ENCODE data around the gene ATG2B.

The ATG2B gene

GRCh38 chr14:96232506-96232905 is 130.6 kb downstream of the ATG2B start:
- CTCF ChIA-PET: interaction anchor here (3.0 kb wide), 1 partner anchor 132 kb away, joined by 8 read pairs; no protein-coding TSS in a partner anchor
- POLR2A ChIA-PET: no interaction called here
- no peak overlapping the region for H3K4me3 ChIP-seq (ENCODE audit: low read depth, low read length)
- DNase-seq (ENCODE audit: low read depth, low spot score): no peak
- TF ChIP-seq CTCF (IDR thresholded peaks at IDR 0.05; ENCODE audit: insufficient read depth, low read length, missing control alignments): no peak

GRCh38 chr14:96231526-96232130 is 131.5 kb downstream of the ATG2B start:
- no peak for TF ChIP-seq CTCF (IDR thresholded peaks at IDR 0.05; ENCODE audit: insufficient read depth, low read length, missing control alignments)
- ChIA-PET POLR2A (no interaction called here), CTCF (interaction anchor here (3.0 kb wide), 1 partner anchor 131 kb away, joined by 8 read pairs; no protein-coding TSS in a partner anchor)
- H3K4me3 ChIP-seq (ENCODE audit: low read depth, low read length): no peak overlapping the region
- DNase-seq (ENCODE audit: low read depth, low spot score): no peak

DNA sequence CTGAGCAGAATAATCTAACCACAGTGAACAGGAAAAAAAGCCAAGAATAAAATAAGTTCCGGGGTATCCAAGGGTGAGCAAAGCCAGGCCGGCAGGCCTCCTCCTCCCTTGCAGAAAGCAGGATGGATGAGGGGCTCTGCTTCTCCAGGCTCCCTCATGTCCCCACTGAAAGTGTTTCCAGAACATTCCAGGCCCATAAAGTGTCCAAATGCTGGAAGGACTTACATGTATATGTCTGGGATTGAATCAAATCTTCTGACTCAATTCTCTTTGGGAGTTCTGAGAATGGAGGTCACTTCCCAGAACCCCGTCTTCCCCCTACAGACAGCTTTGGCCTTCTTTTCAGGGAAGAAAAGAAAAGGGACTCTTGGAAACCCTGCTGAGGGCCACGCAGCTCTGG is 132.1 kb downstream of the ATG2B start:
- ChIA-PET CTCF (interaction anchor here (3.0 kb wide), 1 partner anchor 131 kb away, joined by 8 read pairs; no protein-coding TSS in a partner anchor), POLR2A (interaction anchor here (0.9 kb wide), 1 partner anchor 27 kb away, joined by 3 read pairs; the partner anchor contains the start of gene BDKRB2)
- no peak for DNase-seq (ENCODE audit: low read depth, low spot score)
- TF ChIP-seq CTCF (IDR thresholded peaks at IDR 0.05; ENCODE audit: insufficient read depth, low read length, missing control alignments): no peak
- no peak overlapping the region for H3K4me3 ChIP-seq (ENCODE audit: low read depth, low read length)

DNA sequence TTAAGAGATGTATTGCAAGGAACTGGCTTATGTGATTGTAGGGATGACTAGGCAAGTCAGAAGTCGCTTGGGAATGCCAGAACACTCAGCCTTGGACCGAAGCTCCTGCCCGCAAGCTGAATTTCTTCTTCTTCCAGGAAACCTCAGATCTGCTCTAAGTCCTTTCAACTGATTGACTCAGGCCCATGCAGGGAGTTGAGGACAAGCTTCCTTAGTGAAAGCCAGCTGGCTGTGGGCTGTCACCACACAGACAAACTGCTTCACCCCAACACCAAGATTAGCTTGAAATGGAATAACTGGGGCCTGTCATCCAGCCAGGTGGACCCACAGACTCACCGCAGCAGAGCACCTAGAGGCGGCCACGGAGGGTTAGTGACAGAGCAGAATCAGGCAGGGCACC is 133.8 kb downstream of the ATG2B start:
- CTCF ChIA-PET: interaction anchor here (1.2 to 1.5 kb wide), 2 partner anchors 11 to 12 kb away, joined by 4 read pairs; no protein-coding TSS in a partner anchor
- TF ChIP-seq CTCF (IDR thresholded peaks at IDR 0.05; ENCODE audit: insufficient read depth, low read length, missing control alignments): no peak
- H3K4me3 ChIP-seq (ENCODE audit: low read depth, low read length): no peak overlapping the region
- DNase-seq (ENCODE audit: low read depth, low spot score): no peak
- POLR2A ChIA-PET: no interaction called here

Measured in AG04449 (cell line).